HepG2 (cell line): ENCODE measurements around the gene IGSF8. TPM values are rescaled to one million over a fixed set of nuclear protein-coding genes. Genes with fewer than 3 reads are reported as not detected.

Source experiments
- AKAP8 ChIP-seq: sonication (generic); formaldehyde crosslinking; IDR thresholded peaks from 2 replicates; pipeline ENCODE4 v1.5.1; 2020; ENCODE audit warnings: mild to moderate bottlenecking, missing genetic modification reagents
- CCAR2 ChIP-seq: fragments of 200-400 bp; formaldehyde crosslinking; optimal IDR thresholded peaks from 2 replicates; pipeline ENCODE3; 2018; ENCODE audit warnings: low read depth, mild to moderate bottlenecking, low read length, moderate library complexity
- HDAC1 ChIP-seq: sonication (generic); formaldehyde crosslinking; IDR thresholded peaks from 2 replicates; pipeline ENCODE4 v1.5.1; 2020; ENCODE audit warnings: mild to moderate bottlenecking, missing genetic modification reagents
- HMGXB3 ChIP-seq: sonication (generic); formaldehyde crosslinking; IDR thresholded peaks from 2 replicates; pipeline ENCODE4 v1.4.0; 2020; ENCODE audit warnings: missing genetic modification reagents, borderline replicate concordance
- KDM2A ChIP-seq: sonication (generic); formaldehyde crosslinking; IDR thresholded peaks from 2 replicates; pipeline ENCODE4 v1.4.0; 2020; ENCODE audit warnings: low read depth, missing genetic modification reagents, borderline replicate concordance
- NFYB ChIP-seq: sonication (generic); formaldehyde crosslinking; IDR thresholded peaks from 2 replicates; pipeline ENCODE4 v1.4.0; 2020; ENCODE audit warnings: missing genetic modification reagents
- PHB2 ChIP-seq: fragments of 450-650 bp; IDR thresholded peaks from 2 replicates; pipeline ENCODE4 v1.6.1; 2018; ENCODE audit not compliant: partially characterized antibody
- PPARG ChIP-seq: conservative IDR thresholded peaks from 2 replicates; pipeline ENCODE4 v1.6.1; 2016; ENCODE audit warnings: missing biosample characterization, missing genetic modification reagents
- RERE ChIP-seq: IDR thresholded peaks from 2 replicates; pipeline ENCODE4 v1.6.1; 2016; ENCODE audit warnings: low read depth, missing genetic modification reagents, missing compliant biosample characterization
- TARDBP ChIP-seq: sonication (generic); formaldehyde crosslinking; IDR thresholded peaks from 2 replicates; pipeline ENCODE4 v1.8.0; 2022; ENCODE audit warnings: mild to moderate bottlenecking, missing genetic modification reagents
- ZBTB4 ChIP-seq: sonication (generic); formaldehyde crosslinking; IDR thresholded peaks from 2 replicates; pipeline ENCODE4 v1.4.0; 2020; ENCODE audit warnings: missing genetic modification reagents, mild to moderate bottlenecking, borderline replicate concordance
- ZFP37 ChIP-seq: sonication (generic); formaldehyde crosslinking; IDR thresholded peaks from 2 replicates; pipeline ENCODE4 v1.4.0; 2020; ENCODE audit warnings: missing genetic modification reagents, borderline replicate concordance
- ZKSCAN5 ChIP-seq: sonication (generic); formaldehyde crosslinking; IDR thresholded peaks from 2 replicates; pipeline ENCODE4 v1.5.1; 2020; ENCODE audit warnings: mild to moderate bottlenecking, missing genetic modification reagents
- ZNF343 ChIP-seq: sonication (generic); formaldehyde crosslinking; IDR thresholded peaks from 2 replicates; pipeline ENCODE4 v1.4.0; 2020; ENCODE audit warnings: mild to moderate bottlenecking, missing genetic modification reagents
- ZSCAN22 ChIP-seq: sonication (generic); formaldehyde crosslinking; IDR thresholded peaks from 2 replicates; pipeline ENCODE4 v1.4.0; 2020; ENCODE audit warnings: mild to moderate bottlenecking, missing genetic modification reagents
- polyA plus RNA-seq, 8 experiments: library from polyadenylated mRNA; depleted of rRNA in 3 of 8; stranded (reverse) in 7 of 8; unstranded in 1 of 8; fragments of >200 nt; fragmentation: Illumina TruSeq in 4 of 8; extraction: Trizol in 4 of 8; gene quantifications; 2 replicates each; pipeline versions ENCODE4 v1.2.1 to v1.2.3, GENCODE V29; 2011 to 2016; ENCODE audit warnings: low read depth in 4 of 8, missing spikeins in 1 of 8, mixed read lengths in 1 of 8; ENCODE audit not compliant: insufficient read depth in 1 of 8
- total RNA-seq, 5 experiments: library from RNA; depleted of rRNA; stranded (reverse); fragments of >200 nt; fragmentation: Illumina TruSeq; extraction: Trizol; gene quantifications; 2 replicates each; pipeline ENCODE4 v1.2.3, GENCODE V29; 2016; ENCODE audit warnings: low read depth in 1 of 5

Gene IGSF8
- total and polyA plus RNA-seq, 2 of the 13 experiments (the other 11 are each of a cell fraction or from before 2014, with no cell fraction given) = 24.0 to 41.0 TPM

- TF ChIP-seq ZNF343 (CRISPR knock-in tag) (0 out of 2 replicates have a peak, but pooled peaks have one; percentile 34), ZBTB4 (0 out of 2 replicates have a peak, but pooled peaks have one; percentile 41), RERE (CRISPR knock-in tag) (peak; percentile 56; the same call in 1 of the 2 replicates), ZSCAN22 (CRISPR knock-in tag) (no peak), ZFP37 (no peak), NFYB (no peak), HDAC1 (no peak; the same call in none of the 2 replicates), PHB2 (no peak), TARDBP (CRISPR knock-in tag) (peak; percentile 76), CCAR2 (peak; percentile 29), KDM2A (peak; percentile 29; the same call in 1 of the 2 replicates), PPARG (CRISPR knock-in tag) (0 out of 2 replicates have a peak, but pooled peaks have one; percentile 19), ZKSCAN5 (no peak), AKAP8 (CRISPR knock-in tag) (peak; percentile 80; the same call in 1 of the 2 replicates), HMGXB3 (no peak; the same call in 1 of the 2 replicates)
These were observed 44.7 kb downstream of the IGSF8 start (continued) for GRCh38 chr1:160053548-160054365.
